ES-I3 (cell line): ENCODE results near the gene ELAVL3.

Source experiments
- H3K36me3 ChIP-seq: 2 replicates; pipeline ENCODE4 v1.6.1; 2013; ENCODE audit warnings: mild to moderate bottlenecking, low read length, control low read depth, moderate library complexity; ENCODE audit not compliant: insufficient read depth
- H3K4me1 ChIP-seq: 2 replicates; pipeline ENCODE4 v1.6.1; 2013; ENCODE audit warnings: mild to moderate bottlenecking, control low read depth, low read length; ENCODE audit not compliant: insufficient read depth
- H3K9ac ChIP-seq: 2 replicates; pipeline ENCODE4 v1.6.1; 2013; ENCODE audit warnings: low read depth, mild to moderate bottlenecking, low read length, moderate library complexity
- H3K9me3 ChIP-seq: 2 replicates; pipeline ENCODE4 v1.6.1; 2013; ENCODE audit warnings: mild to moderate bottlenecking, low read length, moderate library complexity; ENCODE audit not compliant: control insufficient read depth, insufficient read depth

Gene ELAVL3

DNA sequence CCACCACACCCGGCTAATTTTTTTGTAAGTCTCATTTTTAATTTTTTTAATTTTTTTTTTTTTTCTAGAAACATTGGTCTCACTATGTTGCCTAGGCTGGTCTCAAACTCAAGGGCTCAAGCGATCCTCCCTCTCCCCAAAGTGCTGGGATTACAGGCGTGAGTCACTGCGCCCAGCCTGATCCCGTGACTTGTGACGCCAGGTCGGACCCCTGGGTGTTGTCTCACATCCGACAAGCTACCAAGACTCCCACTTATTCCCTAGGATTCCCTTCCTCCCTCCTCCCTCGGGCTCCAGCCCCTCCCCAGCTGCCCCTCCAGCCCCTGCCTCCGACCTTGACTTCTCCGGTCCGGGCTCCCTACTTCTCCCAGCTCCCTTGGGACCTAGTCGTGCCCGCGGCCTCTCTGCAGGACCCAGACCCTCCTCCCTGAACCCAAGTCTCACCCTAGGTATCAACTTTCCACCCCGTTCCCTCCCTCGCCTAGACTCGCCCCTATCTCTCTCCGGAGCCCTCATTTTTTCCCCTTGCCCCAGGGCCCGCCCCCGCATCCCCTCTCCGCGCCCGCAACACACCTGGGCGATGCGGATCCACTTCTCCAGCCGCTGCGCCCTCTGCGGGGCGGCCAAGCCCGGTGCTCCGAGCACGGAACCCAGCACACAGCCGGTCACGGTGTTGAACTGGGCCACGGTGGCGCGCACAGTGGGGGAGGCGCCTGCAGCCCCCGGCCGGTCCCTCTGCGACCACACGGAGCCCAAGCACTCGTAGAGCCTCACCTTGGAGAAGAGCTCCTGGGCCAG, 74.8 kb downstream of the ELAVL3 start:
- Histone ChIP-seq H3K9ac (peak overlapping the region; percentile 51; the same call in 1 of the 2 replicates), H3K36me3 (no peaks in the 10 kb centered on the region; the same call in 1 of the 2 replicates), H3K9me3 (no peaks in the 10 kb centered on the region), H3K4me1 (peaks cover 8% of the 10 kb centered on the region; the same call in 1 of the 2 replicates)

DNA sequence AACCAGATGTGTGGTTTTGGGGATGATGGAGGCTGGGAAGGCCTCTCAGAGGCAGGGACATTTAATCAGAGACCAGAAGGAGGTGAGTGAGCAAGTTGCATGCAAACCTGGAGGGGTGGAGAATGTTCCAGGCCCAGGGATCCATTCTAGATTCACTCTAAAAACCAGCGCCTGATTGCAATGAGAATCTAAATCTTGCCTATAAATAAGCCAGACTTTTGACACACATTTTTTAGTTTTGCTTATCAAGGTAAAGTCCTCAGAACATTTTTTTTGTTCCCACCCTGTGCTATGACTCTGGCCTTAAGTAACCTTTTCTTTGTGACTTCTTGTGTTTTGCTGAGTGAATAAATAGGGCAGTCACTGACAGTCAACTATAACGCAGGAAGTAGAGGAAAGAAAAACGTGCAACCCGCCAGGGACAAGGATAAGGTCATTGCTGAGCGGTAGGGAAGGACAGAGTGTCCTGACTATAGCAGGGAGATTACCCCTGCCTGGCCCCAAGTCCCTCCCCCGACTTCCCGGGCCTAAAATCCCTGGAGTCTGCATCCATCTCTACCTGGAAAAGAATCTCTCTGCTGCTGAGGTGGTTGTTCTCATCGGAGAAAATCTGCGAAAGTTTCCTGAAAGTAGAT, 76.1 kb downstream of the ELAVL3 start:
- Histone ChIP-seq H3K4me1 (peaks cover 8% of the 10 kb centered on the region; the same call in 1 of the 2 replicates), H3K36me3 (no peaks in the 10 kb centered on the region; the same call in 1 of the 2 replicates), H3K9ac (no peak overlapping the region), H3K9me3 (no peaks in the 10 kb centered on the region)

DNA sequence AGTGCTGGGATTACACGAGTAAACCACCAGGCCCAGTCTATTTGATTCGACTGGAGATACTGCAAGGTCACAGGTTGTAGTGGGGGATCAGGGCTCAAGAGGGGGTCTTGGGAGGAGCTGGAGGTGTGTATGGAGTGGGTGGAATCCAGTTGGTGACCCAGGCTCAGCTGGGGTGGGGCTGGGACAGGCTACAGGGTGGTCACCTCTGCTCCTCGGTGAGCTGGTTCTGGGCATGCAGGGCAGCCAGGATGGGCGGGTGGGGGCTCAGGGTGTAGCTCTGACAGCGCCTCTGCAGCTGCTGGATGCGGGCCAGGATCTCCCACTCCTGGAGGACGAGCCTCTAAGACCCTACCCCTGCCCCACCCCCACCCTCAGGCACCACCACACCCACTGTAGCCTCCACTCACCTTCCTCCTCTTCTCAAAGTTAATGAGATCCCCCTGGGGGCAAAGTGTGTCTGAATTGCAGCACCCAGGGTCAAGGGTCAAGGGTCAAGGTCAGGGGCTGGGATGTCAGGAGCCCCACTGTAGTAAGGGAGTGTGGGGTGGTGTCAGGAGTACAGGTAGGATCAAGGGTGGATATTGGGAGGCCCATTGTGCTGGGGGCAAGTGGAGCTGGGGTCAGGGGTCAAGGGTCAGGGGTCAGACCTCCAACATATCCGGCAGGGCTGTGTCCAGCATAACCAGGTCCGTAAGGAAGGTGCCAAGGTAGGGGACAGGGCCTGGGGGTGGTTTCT, 78.9 kb downstream of the ELAVL3 start:
- H3K4me1 ChIP-seq = peaks cover 8% of the 10 kb centered on the region; the same call in 1 of the 2 replicates
- no peak overlapping the region for H3K9ac ChIP-seq
- no peaks in the 10 kb centered on the region for H3K9me3 ChIP-seq
- no peaks in the 10 kb centered on the region for H3K36me3 ChIP-seq
